NT2/D1 (cell line): ENCODE results near the gene HOXA10.

Source experiments
- SUZ12 ChIP-seq: IDR thresholded peaks from 2 replicates; pipeline ENCODE4 v1.6.1; 2011; ENCODE audit not compliant: insufficient read length, insufficient read depth; ENCODE audit errors: extremely low read depth
- YY1 ChIP-seq: IDR thresholded peaks from 2 replicates; pipeline ENCODE4 v1.6.1; 2011; ENCODE audit not compliant: insufficient read length, insufficient read depth
- ZNF274 ChIP-seq: IDR thresholded peaks from 2 replicates; pipeline ENCODE4 v1.6.1; 2011; ENCODE audit warnings: mild to moderate bottlenecking, low read depth, low read length

GRCh38 chr7:27132978-27133377 is 41.1 kb downstream of the HOXA10 start:
- TF ChIP-seq YY1 (no peak), SUZ12 (peak; percentile 8), ZNF274 (no peak)
